Activated CD8-positive, alpha-beta T cell treated with anti-CD3 and anti-CD28 coated beads for 36 hours (primary cell): Measurements from ENCODE around the gene SAPCD1. TPM values are rescaled to one million over a fixed set of nuclear protein-coding genes. Genes with fewer than 3 reads are reported as not detected.

Experiments
- ATAC-seq: fragments of 200-7000 bp; cut with Tn5 transposase; one replicate; pipeline ENCODE4 v1.10.0; 2021; ENCODE audit warnings: mild to moderate bottlenecking, moderate library complexity
- CTCF ChIA-PET: fragments of 350-600 bp; sonication (Branson Sonifier 250); formaldehyde crosslinking; loops from one replicate; lab custom pipeline; 2021; ENCODE audit warnings: antibody characterized with exemption; lab: Charles Lee
- POLR2A ChIA-PET: fragments of 350-600 bp; sonication (Branson Sonifier 250); formaldehyde crosslinking; loops from one replicate; lab custom pipeline; 2021; ENCODE audit warnings: antibody characterized with exemption; lab: Charles Lee
- DNase-seq: peaks from one replicate; pipeline ENCODE4 v3.0.0-alpha.2; 2020
- H3K27ac Mint-ChIP-seq: one replicate; pipeline ENCODE4 v1.8.0; 2021; ENCODE audit warnings: mild to moderate bottlenecking, mixed read lengths
- H3K27me3 Mint-ChIP-seq: one replicate; pipeline ENCODE4 v1.8.0; 2021; ENCODE audit warnings: mixed read lengths
- H3K36me3 Mint-ChIP-seq: one replicate; pipeline ENCODE4 v1.8.0; 2021; ENCODE audit warnings: low read depth, mixed read lengths
- H3K4me1 Mint-ChIP-seq: one replicate; pipeline ENCODE4 v1.8.0; 2021; ENCODE audit warnings: low read depth, mixed read lengths
- H3K4me3 Mint-ChIP-seq: one replicate; pipeline ENCODE4 v1.8.0; 2021; ENCODE audit warnings: mild to moderate bottlenecking, moderate library complexity, mixed read lengths
- H3K9me3 Mint-ChIP-seq: one replicate; pipeline ENCODE4 v1.8.0; 2021; ENCODE audit warnings: mixed read lengths
- CTCF ChIP-seq: fragments of 200-600 bp; IDR thresholded peaks from one replicate; pipeline ENCODE4 v1.8.0; 2022; ENCODE audit warnings: antibody characterized with exemption, mild to moderate bottlenecking
- intact Hi-C: fragments of 100-400 bp; cut with micrococcal nuclease; formaldehyde crosslinking; loops from one replicate; pipeline ENCODE4 v1.10.0; 2022
- total RNA-seq, 2 experiments: library from RNA; stranded (reverse); gene quantifications; one replicate each; pipeline ENCODE4 v1.2.3, GENCODE V29; 2021

SAPCD1 gene
- total RNA-seq, 2 experiments from 2014 or later: 13.6 to 18.7 TPM

DNA sequence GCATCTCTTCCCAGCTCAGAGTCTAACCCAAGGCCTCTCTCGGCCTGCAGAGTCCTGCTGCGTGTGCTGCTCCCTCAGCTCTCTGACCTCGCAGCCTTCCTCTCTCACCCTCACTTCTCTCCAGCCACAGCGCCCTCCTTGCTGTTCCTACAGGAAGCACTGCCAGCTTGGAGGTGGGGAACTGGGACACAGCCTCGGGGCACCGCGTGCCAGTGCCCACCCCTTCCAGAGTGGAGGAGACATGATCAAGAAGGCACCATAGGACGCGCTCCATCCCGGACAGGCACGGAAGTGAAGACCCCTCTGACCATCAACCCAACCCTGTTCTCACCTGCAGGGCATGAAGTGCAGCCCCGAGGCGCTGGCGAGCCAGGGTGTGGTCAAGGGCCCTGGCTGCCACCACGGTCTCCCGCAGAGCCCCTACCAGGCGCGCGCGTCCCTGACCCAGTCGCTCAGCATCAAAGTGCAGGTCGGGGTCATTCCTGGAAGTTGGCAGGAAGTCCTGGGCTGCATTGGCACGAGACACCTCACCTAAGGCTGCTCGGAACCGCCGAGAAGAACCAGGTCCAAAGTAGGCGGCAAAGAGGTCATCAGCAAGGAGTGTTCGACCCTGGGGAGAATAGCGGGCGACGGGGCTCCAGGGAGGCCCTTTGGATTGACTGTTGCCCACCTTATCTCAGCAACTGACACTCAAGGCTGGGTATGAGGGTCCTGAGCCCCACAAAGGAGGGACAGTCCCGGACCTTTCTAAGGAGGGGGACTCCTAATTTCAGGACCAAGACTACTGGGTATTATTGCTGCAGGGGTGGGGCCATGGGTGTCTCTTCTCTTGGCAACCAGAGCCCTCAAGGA is 13.4 kb downstream of the SAPCD1 start:
- Mint-ChIP-seq H3K27ac (peak overlapping the region; percentile 73), H3K4me3 (peak overlapping the region; percentile 7), H3K36me3 (peaks cover 16% of the 10 kb centered on the region), H3K27me3 (no peaks in the 10 kb centered on the region), H3K9me3 (no peaks in the 10 kb centered on the region), H3K4me1 (peaks cover 43% of the 10 kb centered on the region)
- CTCF ChIA-PET: interaction anchor here (1.3 to 1.6 kb wide), 2 partner anchors 16 to 46 kb away, joined by 4 to 5 read pairs; partner anchors contain the start of gene DDAH2
- ATAC-seq (no peak), DNase-seq (no peak)
- no peak for TF ChIP-seq CTCF
- intact Hi-C loops: no loop called here
- POLR2A ChIA-PET: interaction anchor here (0.6 to 2.0 kb wide), 6 partner anchors 10 to 194 kb away, joined by 3 to 7 read pairs (median 3); partner anchors contain the start of gene LTB

DNA sequence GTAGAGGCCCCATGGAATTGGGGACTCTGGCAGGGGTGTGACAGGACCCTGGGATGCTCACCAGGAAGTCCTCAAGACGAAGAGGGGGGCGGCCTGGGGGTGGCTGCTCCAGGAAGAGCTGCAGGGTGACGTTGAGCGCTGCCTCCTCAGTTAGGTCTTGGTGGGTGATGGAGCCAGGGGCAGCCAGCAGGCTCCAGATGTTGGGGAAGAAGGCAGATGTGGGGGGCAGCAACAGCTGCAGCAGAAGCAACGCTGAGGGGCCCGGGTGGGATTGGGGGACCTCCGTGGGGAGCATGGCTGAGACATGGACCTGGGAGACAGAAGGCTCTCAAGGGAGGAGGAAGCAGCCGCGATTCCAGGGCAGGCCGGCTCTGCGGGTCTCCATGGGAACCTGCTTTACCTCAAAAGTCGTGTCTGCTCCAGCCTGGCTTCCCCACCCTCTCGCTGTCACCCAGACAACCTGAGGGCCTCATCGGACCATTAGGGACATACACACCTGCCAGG is 14.1 kb downstream of the SAPCD1 start:
- no peak for DNase-seq
- H3K36me3 Mint-ChIP-seq: peaks cover 21% of the 10 kb centered on the region
- peak overlapping the region; percentile 7 for H3K4me3 Mint-ChIP-seq
- POLR2A ChIA-PET: interaction anchor here (1.6 to 1.7 kb wide), 2 partner anchors 11 to 194 kb away, joined by 3 to 5 read pairs; partner anchors contain the start of gene LTB
- TF ChIP-seq CTCF: no peak
- H3K4me1 Mint-ChIP-seq: peaks cover 38% of the 10 kb centered on the region
- no peaks in the 10 kb centered on the region for H3K9me3 Mint-ChIP-seq
- ATAC-seq: peak; percentile 21
- H3K27me3 Mint-ChIP-seq: no peaks in the 10 kb centered on the region
- H3K27ac Mint-ChIP-seq: peak overlapping the region; percentile 73
- CTCF ChIA-PET: interaction anchor here (5.5 kb wide), 1 partner anchor 14 kb away, joined by 34 read pairs; no protein-coding TSS in a partner anchor
- intact Hi-C loops: no loop called here

DNA sequence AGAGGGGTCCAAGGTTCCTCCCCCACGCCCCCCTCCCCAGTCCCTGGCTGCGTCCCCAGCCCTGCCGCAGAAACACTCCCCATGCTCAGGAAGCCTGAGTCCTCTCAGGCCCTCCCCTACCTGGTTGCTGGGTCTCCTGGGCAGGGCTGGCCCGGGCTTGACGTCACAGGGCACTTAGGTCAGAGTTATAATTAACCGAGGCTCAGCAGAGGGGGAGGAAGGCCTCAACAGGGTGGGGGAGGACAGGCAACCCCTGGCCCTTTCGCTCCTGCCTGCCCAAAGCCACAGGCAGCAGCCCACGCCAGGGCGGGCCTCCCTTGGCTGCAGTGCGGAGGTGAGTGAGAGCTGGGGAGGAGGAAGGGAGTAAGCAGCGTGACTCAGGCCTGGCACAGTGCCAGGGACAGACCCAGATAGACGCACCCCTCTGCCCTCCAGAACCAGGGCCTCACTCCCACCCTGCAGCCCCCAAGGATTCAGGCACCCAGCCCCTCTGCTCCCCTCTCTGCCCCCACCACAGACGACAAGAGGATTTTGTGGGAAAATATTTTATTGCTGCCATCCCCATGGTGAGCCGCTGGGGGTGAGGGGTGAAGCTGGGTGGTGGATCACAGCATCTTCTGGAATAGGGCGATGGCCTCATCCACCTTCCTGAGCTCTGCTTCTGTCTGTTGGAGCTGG is 14.7 kb downstream of the SAPCD1 start, which contains the start of gene VWA7:
TSS of gene VWA7 (minus strand) at position 340 of the 678 bp plus-strand sequence. CDS start 549 bp downstream, outside the sequence.
- peaks cover 25% of the 10 kb centered on the region for H3K36me3 Mint-ChIP-seq
- CTCF ChIA-PET: interaction anchor here (0.7 to 5.5 kb wide), 4 partner anchors 8 to 37 kb away, joined by 3 to 34 read pairs (median 15); partner anchors contain the start of genes LSM2 and MSH5
- H3K4me1 Mint-ChIP-seq: peaks cover 36% of the 10 kb centered on the region

GRCh38 chr6:31777667-31778050 is 15.2 kb downstream of the SAPCD1 start:
- H3K36me3 Mint-ChIP-seq: peaks cover 29% of the 10 kb centered on the region
- intact Hi-C loops: no loop called here
- POLR2A ChIA-PET: interaction anchor here (0.6 to 1.7 kb wide), 9 partner anchors 12 to 236 kb away, joined by 3 to 5 read pairs (median 3); partner anchors contain the start of genes DDX39B, LSM2, LTB and MSH5
- H3K27me3 Mint-ChIP-seq: no peaks in the 10 kb centered on the region
- CTCF ChIA-PET: interaction anchor here (0.7 to 5.5 kb wide), 4 partner anchors 8 to 38 kb away, joined by 3 to 34 read pairs (median 15); partner anchors contain the start of genes LSM2 and MSH5
- DNase-seq (no peak), ATAC-seq (no peak)
- peaks cover 33% of the 10 kb centered on the region for H3K4me1 Mint-ChIP-seq
- H3K9me3 Mint-ChIP-seq: no peaks in the 10 kb centered on the region
- peak overlapping the region; percentile 15 for H3K4me3 Mint-ChIP-seq
- TF ChIP-seq CTCF: no peak
- peak overlapping the region; percentile 73 for H3K27ac Mint-ChIP-seq

More for the DNA sequence above, 14.7 kb downstream of the SAPCD1 start, which contains the start of gene VWA7:
- peak within 1 kb of the TSS; percentile 15 for H3K4me3 Mint-ChIP-seq
- peak; percentile 96 for ATAC-seq
- H3K27me3 Mint-ChIP-seq: no peaks in the 10 kb centered on the region
- DNase-seq: peak; percentile 95
- intact Hi-C loops: no loop called here
- H3K27ac Mint-ChIP-seq: peak within 1 kb of the TSS; percentile 73
- no peaks in the 10 kb centered on the region for H3K9me3 Mint-ChIP-seq
- no peak for TF ChIP-seq CTCF
- POLR2A ChIA-PET: interaction anchor here (0.6 to 1.7 kb wide), 9 partner anchors 11 to 235 kb away, joined by 3 to 5 read pairs (median 3); partner anchors contain the start of genes DDX39B, LSM2, LTB and MSH5
